Measurements from ENCODE around the gene FAM204A.

GRCh38 chr10:118373786-118374185 lies 31.7 kb upstream of the FAM204A start:
- TF ChIP-seq POLR2A (IDR thresholded peaks at IDR 0.05; ENCODE audit: low read length) (no peak), GATA1 (IDR thresholded peaks at IDR 0.05; ENCODE audit: low read depth, low read length) (no peak)
